HepG2 (cell line): ENCODE data around the gene IQCC. TPM values are rescaled to one million over a fixed set of nuclear protein-coding genes. Genes with fewer than 3 reads are reported as not detected.
A peak's percentile ranks its signal among the peaks of the same experiment; 100 is the strongest.

Experiments
- ATAC-seq: fragments of 200-7000 bp; cut with Tn5 transposase; 3 replicates; pipeline ENCODE4 v1.9.1; 2020; ENCODE audit warnings: mild to moderate bottlenecking, moderate library complexity
- BruUV-seq: library from RNA; stranded (reverse); fragments of 400-500 nt; replicated peaks from 2 replicates; lab custom pipeline; 2021; lab: Mats Ljungman, UMichigan
- CTCF ChIA-PET: fragments of 300-600 bp; formaldehyde crosslinking; extraction: SDS; loops from one replicate; lab custom pipeline; 2021; ENCODE audit warnings: low total read pairs, inconsistent platforms, low intra/inter-chr PET ratio; lab: Yijun Ruan, JAX
- POLR2A ChIA-PET: fragments of 350-600 bp; sonication (Branson Sonifier 250); formaldehyde crosslinking; loops from one replicate; lab custom pipeline; 2020; ENCODE audit warnings: antibody characterized with exemption, inconsistent platforms; lab: Yijun Ruan, JAX
- DNase-seq: peaks from one replicate; pipeline ENCODE4 v3.0.0-alpha.2; 2015; ENCODE audit warnings: low spot score
- FAIRE-seq: peaks from 3 replicates; lab custom pipeline; 2011; peaks lifted over from hg19 to GRCh38; lab: Jason Lieb, UNC
- H2AFZ ChIP-seq: one replicate; pipeline ENCODE4 v1.6.1; 2011; ENCODE audit warnings: low read length, inconsistent platforms
- H3K27ac ChIP-seq: fragments of 300-600 bp; 3 replicates; pipeline ENCODE4 v1.8.0; 2011; ENCODE audit warnings: mixed run types, mild to moderate bottlenecking, mixed read lengths, low read length, inconsistent platforms; ENCODE audit not compliant: insufficient read depth; ENCODE audit errors: extremely low read length
- H3K27me3 ChIP-seq, 2 experiments: fragments of 200-600 bp in 1 of 2; 2 replicates in 1 of 2; 3 replicates in 1 of 2; pipeline versions ENCODE4 v1.6.0 to v1.8.0; 2011; ENCODE audit warnings: low read length in 2 of 2, mild to moderate bottlenecking in 2 of 2, moderate library complexity in 2 of 2, inconsistent platforms in 1 of 2; ENCODE audit not compliant: insufficient read depth in 2 of 2, control insufficient read depth in 1 of 2
- H3K36me3 ChIP-seq, 2 experiments: fragments of 200-600 bp in 1 of 2; replicated peaks in 1 of 2; 2 replicates in 1 of 2; 3 replicates in 1 of 2; pipeline versions ENCODE4 v1.5.1 to v1.8.0; 2011; ENCODE audit warnings: low read length in 2 of 2, inconsistent platforms in 1 of 2; ENCODE audit not compliant: insufficient read depth in 2 of 2, control insufficient read depth in 1 of 2
- H3K4me1 ChIP-seq: 2 replicates; pipeline ENCODE4 v1.5.1; 2012; ENCODE audit warnings: low read length, inconsistent platforms; ENCODE audit not compliant: insufficient read depth
- H3K4me2 ChIP-seq: 2 replicates; pipeline ENCODE4 v1.6.0; 2011; ENCODE audit warnings: low read depth, low read length, inconsistent platforms
- H3K4me3 ChIP-seq, 3 experiments: fragments of 200-600 bp in 1 of 3; sonication (generic), shearing (Covaris generic) in 1 of 3; replicated peaks in 1 of 3; 2 replicates each; pipeline ENCODE4 v1.5.1; 2011 to 2016; ENCODE audit warnings: low read length in 3 of 3, inconsistent platforms in 2 of 3, low read depth in 2 of 3, mild to moderate bottlenecking in 2 of 3, control low read depth in 1 of 3, mixed read lengths in 1 of 3; ENCODE audit not compliant: insufficient read depth in 1 of 3
- H3K79me2 ChIP-seq: one replicate; pipeline ENCODE4 v1.6.1; 2011; ENCODE audit warnings: low read length, inconsistent platforms; ENCODE audit not compliant: insufficient read depth
- H3K9ac ChIP-seq: 2 replicates; pipeline ENCODE4 v1.6.0; 2011; ENCODE audit warnings: mild to moderate bottlenecking, low read depth, low read length, inconsistent platforms; ENCODE audit not compliant: insufficient read depth
- H3K9me3 ChIP-seq: 2 replicates; pipeline ENCODE4 v1.5.1; 2012; ENCODE audit warnings: mild to moderate bottlenecking, low read length
- H4K20me1 ChIP-seq: 2 replicates; pipeline ENCODE4 v1.6.0; 2011; ENCODE audit warnings: inconsistent platforms, mild to moderate bottlenecking, low read length, moderate library complexity; ENCODE audit not compliant: insufficient read depth
- FIP1L1 ChIP-seq: fragments of 200-400 bp; formaldehyde crosslinking; IDR thresholded peaks from 2 replicates; pipeline ENCODE4 v1.6.1; 2018; ENCODE audit warnings: low read depth, mild to moderate bottlenecking, low read length, moderate library complexity, borderline replicate concordance; ENCODE audit not compliant: insufficient read depth
- GLI4 ChIP-seq: sonication (generic); formaldehyde crosslinking; IDR thresholded peaks from 2 replicates; pipeline ENCODE4 v1.5.1; 2020; ENCODE audit warnings: missing genetic modification reagents, mild to moderate bottlenecking, moderate library complexity, borderline replicate concordance
- GRHL1 ChIP-seq: sonication (generic); formaldehyde crosslinking; conservative IDR thresholded peaks from 2 replicates; pipeline ENCODE4 v1.8.0; 2022; ENCODE audit warnings: missing genetic modification reagents
- IRF1 ChIP-seq: sonication (generic); formaldehyde crosslinking; IDR thresholded peaks from 2 replicates; pipeline ENCODE4 v1.4.0; 2020; ENCODE audit warnings: low read depth, mild to moderate bottlenecking, missing genetic modification reagents
- KMT2A ChIP-seq: sonication (generic); formaldehyde crosslinking; IDR thresholded peaks from 2 replicates; pipeline ENCODE4 v1.4.0; 2020; ENCODE audit warnings: missing genetic modification reagents
- MBNL3 ChIP-seq: fragments of 250-450 bp; sonication (Bioruptor Pico); conservative IDR thresholded peaks from 2 replicates; pipeline ENCODE4 v1.8.0; 2022; ENCODE audit warnings: mild to moderate bottlenecking, inconsistent platforms
- PBX3 ChIP-seq: sonication (generic); formaldehyde crosslinking; IDR thresholded peaks from 2 replicates; pipeline ENCODE4 v1.8.1; 2023; ENCODE audit warnings: missing genetic modification reagents, inconsistent platforms, borderline replicate concordance
- POLR2G ChIP-seq: fragments of 200-400 bp; formaldehyde crosslinking; IDR thresholded peaks from 2 replicates; pipeline ENCODE4 v1.6.1; 2018; ENCODE audit warnings: mild to moderate bottlenecking, low read depth, low read length, moderate library complexity
- SOX13 ChIP-seq, 3 experiments: fragments of 450-650 bp in 1 of 3; sonication (generic) in 1 of 3; formaldehyde crosslinking in 1 of 3; IDR thresholded peaks in 2 of 3; conservative IDR thresholded peaks in 1 of 3; 2 replicates each; pipeline versions ENCODE4 v1.5.0 to v1.6.1; 2016 to 2020; ENCODE audit warnings: antibody characterized with exemption in 1 of 3, mild to moderate bottlenecking in 1 of 3, missing compliant biosample characterization in 1 of 3, missing genetic modification reagents in 1 of 3, moderate library complexity in 1 of 3
- ZMYM4 ChIP-seq: sonication (generic); formaldehyde crosslinking; IDR thresholded peaks from 2 replicates; pipeline ENCODE4 v1.8.1; 2023; ENCODE audit warnings: mild to moderate bottlenecking, missing genetic modification reagents
- ZNF766 ChIP-seq: sonication (generic); formaldehyde crosslinking; IDR thresholded peaks from 2 replicates; pipeline ENCODE4 v1.5.0; 2020; ENCODE audit warnings: missing genetic modification reagents, borderline replicate concordance
- WGBS: methylation state at CpG from one replicate; pipeline ENCODE4 v1.1.6; 2017; ENCODE audit warnings: low lambda C conversion rate; 5-methylcytosine and 5-hydroxymethylcytosine counted together
- in situ Hi-C: cut with HindIII; loops from 2 replicates; pipeline ENCODE4 v1.10.0; 2017; ENCODE audit warnings: low pct_unique_long_range_greater_than_20kb; ENCODE audit not compliant: extremely low pct_ligation_motif_present
- intact Hi-C: fragments of 100-400 bp; cut with micrococcal nuclease; formaldehyde crosslinking; loops from one replicate; pipeline ENCODE4 v1.10.0; 2022; ENCODE audit not compliant: unreplicated experiment
- polyA plus RNA-seq, 8 experiments: library from polyadenylated mRNA; depleted of rRNA in 3 of 8; stranded (reverse) in 7 of 8; unstranded in 1 of 8; fragments of >200 nt; fragmentation: Illumina TruSeq in 4 of 8; extraction: Trizol in 4 of 8; gene quantifications; 2 replicates each; pipeline versions ENCODE4 v1.2.1 to v1.2.3, GENCODE V29; 2011 to 2016; ENCODE audit warnings: low read depth in 4 of 8, missing spikeins in 1 of 8, mixed read lengths in 1 of 8; ENCODE audit not compliant: insufficient read depth in 1 of 8
- total RNA-seq, 5 experiments: library from RNA; depleted of rRNA; stranded (reverse); fragments of >200 nt; fragmentation: Illumina TruSeq; extraction: Trizol; gene quantifications; 2 replicates each; pipeline ENCODE4 v1.2.3, GENCODE V29; 2016; ENCODE audit warnings: low read depth in 1 of 5

The IQCC gene
- total and polyA plus RNA-seq, 2 of the 13 experiments (the other 11 are each of a cell fraction or from before 2014, with no cell fraction given), result 1.7 to 3.0 TPM

- no peak for DNase-seq
- FAIRE-seq, result no peak
- 100% methylated on average over 1 of the region's 3 CpGs for WGBS
- CTCF ChIA-PET, result no interaction called here
- Histone ChIP-seq H3K4me2 (no peak overlapping the region), H3K9me3 (no peaks in the 10 kb centered on the region), H4K20me1 (no peaks in the 10 kb centered on the region), H3K9ac (no peak overlapping the region), H3K4me3 (no peak overlapping the region), H3K27ac (no peak overlapping the region)
- in situ Hi-C loops (no loop called here), intact Hi-C loops (no loop called here)
- ATAC-seq, result no peak
- TF ChIP-seq POLR2G (peak; percentile 32), GRHL1 (CRISPR knock-in tag) (no peak)
- TF ChIP-seq, all 625 proteins: peak for 1
- POLR2A ChIA-PET, result interaction anchor here (1.1 kb wide), 1 partner anchor 16 kb away, joined by 4 read pairs; the partner anchor contains the start of gene TXLNA
- Histone ChIP-seq H3K36me3 (peaks cover 43 to 67% of the 10 kb centered on the region in 2 experiments), H3K79me2 (no peaks in the 10 kb centered on the region), H3K27me3 (no peaks in the 10 kb centered on the region), H3K4me1 (peaks cover 9% of the 10 kb centered on the region), H2AFZ (no peak overlapping the region)
- BruUV-seq, result no TSS peak
Observed at GRCh38 chr1:32195531-32195930, 9.9 kb upstream of the IQCC start.

- FAIRE-seq (no peak), DNase-seq (no peak), ATAC-seq (no peak)
- ChIA-PET POLR2A (interaction anchor here (0.6 to 4.8 kb wide), 7 partner anchors 13 to 123 kb away, joined by 3 to 38 read pairs (median 3); partner anchors contain the start of genes HDAC1, TMEM39B and TXLNA), CTCF (no interaction called here)
- no peaks in the 10 kb centered on the region for H3K9me3 ChIP-seq
- in situ Hi-C loops (no loop called here), intact Hi-C loops (no loop called here)
- TF ChIP-seq SOX13 (IDR thresholded peaks at IDR 0.05), result no peak
- no peak for TF ChIP-seq SOX13 (CRISPR knock-in tag; conservative IDR thresholded peaks at IDR 0.05 in 1 of 2, IDR thresholded peaks at IDR 0.05 in 1 of 2)
- TF ChIP-seq FIP1L1, result no peak
- TF ChIP-seq ZMYM4, result no peak
- no peak for TF ChIP-seq MBNL3 (CRISPR knock-in tag)
- TF ChIP-seq KMT2A (CRISPR knock-in tag), result no peak
- no peak for TF ChIP-seq IRF1 (CRISPR knock-in tag)
- TF ChIP-seq GLI4, result no peak
- no peak for TF ChIP-seq PBX3 (CRISPR knock-in tag)
- TF ChIP-seq ZNF766, result no peak
- H3K27me3 ChIP-seq, result no peaks in the 10 kb centered on the region
- H3K27ac ChIP-seq, result no peak overlapping the region
- no peak overlapping the region for H2AFZ ChIP-seq
- H3K79me2 ChIP-seq, result no peaks in the 10 kb centered on the region
- BruUV-seq, result TSS peak; percentile 42
- H4K20me1 ChIP-seq, result no peaks in the 10 kb centered on the region
- peaks cover 42 to 61% of the 10 kb centered on the region in 2 experiments for H3K36me3 ChIP-seq
- no peak overlapping the region for H3K4me2 ChIP-seq
- peaks cover 12% of the 10 kb centered on the region for H3K4me1 ChIP-seq
- H3K9ac ChIP-seq, result no peak overlapping the region
- no peak overlapping the region for H3K4me3 ChIP-seq
Observed at GRCh38 chr1:32195972-32196823, 9.3 kb upstream of the IQCC start.
